AG09319 (cell line): ENCODE measurements around the gene LRRC53.

Source experiments
- DNase-seq: peaks from one replicate; pipeline ENCODE4 v3.0.0-alpha.2; 2010; ENCODE audit warnings: low read depth; ENCODE audit errors: extremely low read depth
- CTCF ChIP-seq: IDR thresholded peaks from 2 replicates; pipeline ENCODE4 v1.5.1; 2011; ENCODE audit warnings: low read depth, mild to moderate bottlenecking, inconsistent platforms, low read length, moderate library complexity

Gene LRRC53

GRCh38 chr1:74478979-74479378, 33.4 kb downstream of the LRRC53 start:
- DNase-seq = no peak
- no peak for TF ChIP-seq CTCF

GRCh38 chr1:74474585-74474984, 37.8 kb downstream of the LRRC53 start:
- TF ChIP-seq CTCF = no peak
- no peak for DNase-seq

GRCh38 chr1:74471470-74471869, 40.9 kb downstream of the LRRC53 start:
- DNase-seq = no peak

GRCh38 chr1:74470936-74471335, 41.5 kb downstream of the LRRC53 start:
- DNase-seq = no peak
- no peak for TF ChIP-seq CTCF

More at GRCh38 chr1:74471470-74471869, 40.9 kb downstream of the LRRC53 start:
- TF ChIP-seq CTCF = no peak

- DNase-seq = no peak
- TF ChIP-seq CTCF = no peak
Observed at GRCh38 chr1:74470251-74470650, 42.2 kb downstream of the LRRC53 start.

- DNase-seq = peak; percentile 7
- peak; percentile 57 for TF ChIP-seq CTCF
Observed at GRCh38 chr1:74468982-74469603, 43.3 kb downstream of the LRRC53 start.

GRCh38 chr1:74467786-74468377, 44.5 kb downstream of the LRRC53 start:
- no peak for TF ChIP-seq CTCF
- DNase-seq = no peak
